Stimulated activated memory B cell treated with anti-CD40 and anti-IgM and Interleukin-4, amounts not matched to agents 10 μg/mL and 1 μg/mL and 100 μg/mL, for 72 hours (primary cell): ENCODE measurements around the gene NDUFB2.
"Not testable (repeated sequence)": the region's sequence is repeated elsewhere in the genome, so short reads cannot be mapped to it uniquely, and the experiment has no call there.

ENCODE experiments used
- ATAC-seq: fragments of 150-1000 bp; cut with Tn5 transposase; 2 replicates; pipeline ENCODE4 v1.10.0; 2021
- H3K27ac Mint-ChIP-seq: one replicate; pipeline ENCODE4 v1.8.0; 2022; ENCODE audit warnings: mild to moderate bottlenecking, mixed read lengths
- H3K27me3 Mint-ChIP-seq: one replicate; pipeline ENCODE4 v1.8.0; 2022; ENCODE audit warnings: mixed read lengths
- H3K36me3 Mint-ChIP-seq: one replicate; pipeline ENCODE4 v1.8.0; 2022; ENCODE audit warnings: mixed read lengths
- H3K4me1 Mint-ChIP-seq: one replicate; pipeline ENCODE4 v1.8.0; 2022; ENCODE audit warnings: mixed read lengths
- H3K4me3 Mint-ChIP-seq: one replicate; pipeline ENCODE4 v1.8.0; 2022; ENCODE audit warnings: mild to moderate bottlenecking, moderate library complexity, mixed read lengths
- H3K9me3 Mint-ChIP-seq: one replicate; pipeline ENCODE4 v1.8.0; 2022; ENCODE audit warnings: mixed read lengths

NDUFB2 gene

DNA sequence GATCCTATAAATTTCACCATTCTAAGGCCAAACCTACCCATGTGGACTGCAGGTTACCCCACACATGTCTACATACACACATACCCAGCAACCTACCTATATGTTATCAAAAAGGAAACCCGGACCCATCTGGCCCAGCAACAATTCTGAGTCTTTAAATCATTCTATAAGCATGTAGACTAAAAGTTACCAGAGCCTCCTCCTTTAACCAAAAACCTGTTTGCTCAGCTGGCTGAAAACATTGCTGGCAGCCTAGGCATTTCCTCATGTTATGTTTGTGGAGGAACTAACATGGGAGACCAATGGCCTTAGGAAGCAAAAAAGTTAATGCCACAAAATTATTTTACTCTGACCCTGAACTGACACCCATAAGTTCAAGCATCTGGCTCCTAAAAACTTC lies 29.0 kb upstream of the NDUFB2 start:
- ATAC-seq: no peak

DNA sequence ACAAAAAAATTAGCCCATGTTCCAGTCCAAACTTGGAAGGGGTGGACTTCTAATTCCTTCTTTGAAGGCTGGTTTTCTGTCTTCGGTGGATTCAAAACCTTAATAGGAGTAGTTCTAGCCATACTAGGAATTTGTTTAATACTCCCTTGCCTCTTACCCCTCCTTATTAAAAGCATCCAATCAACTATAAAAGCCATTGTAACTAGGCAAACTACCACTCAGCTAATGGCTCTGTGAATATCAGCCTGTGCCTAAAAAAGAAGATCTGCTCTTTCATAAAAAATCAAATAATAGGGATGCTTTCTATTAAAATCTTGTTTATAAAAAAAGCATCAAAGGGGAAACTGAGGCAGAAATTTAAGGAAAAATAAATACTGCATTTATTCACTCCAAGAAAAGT lies 27.9 kb upstream of the NDUFB2 start:
- no peaks in the 10 kb centered on the region for H3K27me3 Mint-ChIP-seq
- no peak overlapping the region for H3K4me3 Mint-ChIP-seq
- H3K4me1 Mint-ChIP-seq: peaks cover 2% of the 10 kb centered on the region
- H3K27ac Mint-ChIP-seq: no peak overlapping the region
- no peak for ATAC-seq
- H3K9me3 Mint-ChIP-seq: no peaks in the 10 kb centered on the region
- H3K36me3 Mint-ChIP-seq: no peaks in the 10 kb centered on the region

More for the DNA sequence above, 29.0 kb upstream of the NDUFB2 start:
- Mint-ChIP-seq H3K4me1 (no peaks in the 10 kb centered on the region), H3K36me3 (no peaks in the 10 kb centered on the region), H3K27ac (no peak overlapping the region), H3K9me3 (no peaks in the 10 kb centered on the region), H3K4me3 (no peak overlapping the region), H3K27me3 (no peaks in the 10 kb centered on the region)

DNA sequence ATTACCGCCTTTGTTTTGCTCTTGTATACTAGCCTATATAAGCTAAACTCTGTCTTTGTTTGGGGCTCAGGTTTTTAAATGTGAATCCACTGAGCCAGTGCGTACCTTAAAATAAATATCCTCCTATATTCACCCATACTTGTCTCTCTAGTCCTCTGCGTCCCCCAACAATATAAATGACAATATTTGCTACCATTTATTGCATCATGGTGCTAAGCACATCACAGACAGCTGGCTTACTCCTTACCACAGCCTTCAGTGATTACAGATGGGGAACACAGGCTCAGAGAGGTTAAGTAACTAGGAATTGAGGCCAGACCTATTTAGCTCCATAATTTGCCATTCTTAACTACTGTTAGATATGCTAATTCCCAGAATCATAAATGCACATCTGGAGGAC lies 27.2 kb upstream of the NDUFB2 start:
- Mint-ChIP-seq H3K27me3 (no peaks in the 10 kb centered on the region), H3K4me1 (peaks cover 10% of the 10 kb centered on the region), H3K4me3 (no peak overlapping the region), H3K36me3 (no peaks in the 10 kb centered on the region), H3K27ac (no peak overlapping the region), H3K9me3 (no peaks in the 10 kb centered on the region)
- ATAC-seq: no peak

DNA sequence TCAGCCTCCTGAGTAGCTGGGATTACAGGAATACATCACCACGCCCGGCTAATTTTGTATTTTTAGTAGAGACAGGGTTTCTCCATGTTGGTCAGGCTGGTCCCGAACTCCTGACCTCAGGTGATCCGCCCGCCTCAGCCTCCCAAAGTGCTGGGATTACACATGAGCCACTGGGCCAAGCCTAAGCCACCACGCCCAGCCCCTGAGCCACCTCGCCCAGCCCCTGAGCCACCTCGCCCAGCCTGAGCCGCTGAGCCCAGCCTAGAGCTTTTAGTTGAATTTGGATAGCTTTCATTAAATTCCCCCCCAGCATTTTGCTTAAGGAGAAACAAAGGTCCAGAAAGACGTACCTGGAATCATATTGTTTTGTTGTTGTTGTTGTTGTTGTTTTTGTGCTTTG lies 26.6 kb upstream of the NDUFB2 start:
- not testable (repeated sequence) for H3K27me3 Mint-ChIP-seq, H3K27ac Mint-ChIP-seq, ATAC-seq, H3K4me3 Mint-ChIP-seq, H3K9me3 Mint-ChIP-seq, H3K36me3 Mint-ChIP-seq
- H3K4me1 Mint-ChIP-seq: peaks cover 15% of the 10 kb centered on the region

DNA sequence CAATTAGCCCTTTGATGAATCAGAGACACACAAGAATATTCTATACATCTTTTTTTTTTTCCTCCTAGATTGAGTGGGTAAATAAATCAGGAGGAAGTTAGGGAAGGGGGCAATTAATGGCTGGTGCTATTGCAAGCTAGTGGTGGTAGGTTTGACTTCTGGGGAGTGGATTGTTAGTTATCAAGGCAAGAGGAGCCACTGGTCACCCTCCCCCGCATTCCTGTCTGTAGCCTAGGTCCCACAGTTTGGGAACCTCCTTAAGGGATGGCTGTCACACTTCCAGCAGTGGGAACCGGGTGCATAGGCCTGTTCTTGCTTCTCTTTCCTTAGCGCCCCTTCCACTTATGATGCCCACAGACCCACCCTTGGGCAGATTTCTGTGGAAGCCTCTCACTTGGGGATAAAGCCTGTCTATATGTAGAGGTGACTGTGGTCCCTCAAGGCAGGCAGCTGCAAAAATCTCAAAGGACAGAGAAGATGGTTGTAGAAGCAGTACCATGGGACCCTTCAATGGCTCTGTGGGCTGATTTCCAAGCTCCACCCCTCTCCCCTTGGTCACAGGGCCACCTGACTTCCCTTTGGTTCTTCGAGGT lies 26.1 kb upstream of the NDUFB2 start:
- Mint-ChIP-seq H3K36me3 (no peaks in the 10 kb centered on the region), H3K9me3 (no peaks in the 10 kb centered on the region), H3K27ac (peak overlapping the region; percentile 65), H3K4me1 (peaks cover 20% of the 10 kb centered on the region), H3K4me3 (no peak overlapping the region), H3K27me3 (no peaks in the 10 kb centered on the region)
- no peak for ATAC-seq

DNA sequence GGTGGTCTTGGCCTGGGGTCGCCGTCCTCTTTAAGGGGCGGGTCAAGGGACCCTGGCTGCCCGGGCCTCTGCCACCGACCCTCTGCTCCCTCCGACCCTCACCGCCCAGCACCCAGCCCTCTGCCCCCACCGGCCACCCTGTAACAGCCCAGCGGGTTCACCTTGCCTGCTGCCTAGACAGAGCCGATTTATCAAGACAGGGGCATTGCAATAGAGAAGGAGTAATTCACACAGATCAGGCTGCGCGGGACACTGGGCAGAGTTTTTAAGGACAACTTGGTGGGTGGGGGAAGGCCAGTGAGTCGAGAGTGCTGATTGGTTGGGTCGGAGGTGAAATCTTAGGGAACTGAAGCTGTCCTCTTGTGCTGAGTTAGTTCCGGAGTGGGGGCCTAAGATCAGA lies 24.5 kb upstream of the NDUFB2 start:
- no peak for ATAC-seq
- H3K4me3 Mint-ChIP-seq: peak overlapping the region; percentile 68
- peaks cover 36% of the 10 kb centered on the region for H3K4me1 Mint-ChIP-seq
- no peaks in the 10 kb centered on the region for H3K27me3 Mint-ChIP-seq
- peak overlapping the region; percentile 46 for H3K27ac Mint-ChIP-seq
- H3K36me3 Mint-ChIP-seq: no peaks in the 10 kb centered on the region
- H3K9me3 Mint-ChIP-seq: no peaks in the 10 kb centered on the region

DNA sequence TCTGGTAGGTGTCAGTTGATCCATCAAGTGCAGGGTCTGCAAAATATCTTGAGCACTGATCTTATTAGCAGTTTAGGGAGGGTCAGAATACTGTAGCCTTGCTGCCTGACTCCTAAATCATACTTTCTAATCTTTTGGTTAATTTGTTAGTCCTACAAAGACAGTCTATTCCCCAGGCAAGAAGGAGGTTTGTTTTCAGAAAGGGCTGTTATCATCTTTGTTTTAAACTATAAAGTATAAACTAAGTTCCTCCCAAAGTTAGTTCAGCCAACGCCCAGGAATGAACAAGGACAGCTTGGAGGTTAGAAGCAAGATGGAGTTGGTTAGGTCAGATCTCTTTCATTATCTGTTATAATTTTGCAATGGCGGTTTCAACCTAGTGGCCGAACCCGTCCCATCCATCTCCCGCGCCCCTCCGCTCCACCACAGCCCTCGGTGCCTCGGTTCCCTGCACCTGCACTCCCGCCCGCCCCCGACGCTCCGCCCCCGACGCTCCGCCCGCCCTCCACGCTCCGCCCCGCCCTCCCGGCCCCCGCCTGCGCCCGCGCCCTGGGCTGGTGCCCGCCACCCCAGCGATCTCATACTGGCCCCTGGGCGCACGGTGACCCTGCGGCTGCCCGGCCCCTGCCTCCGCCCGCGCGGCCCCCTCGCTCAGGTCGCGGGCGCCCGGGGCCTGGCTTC lies 24.0 kb upstream of the NDUFB2 start, which contains the start of gene ADCK2:
TSS of gene ADCK2 (plus strand) at position 564 of the 681 bp plus-strand sequence. CDS start 386 bp downstream, outside the sequence.
- ATAC-seq: peak; percentile 79
- H3K9me3 Mint-ChIP-seq: no peaks in the 10 kb centered on the region
- H3K4me1 Mint-ChIP-seq: peaks cover 41% of the 10 kb centered on the region
- peaks cover 2% of the 10 kb centered on the region for H3K36me3 Mint-ChIP-seq
- peak within 1 kb of the TSS; percentile 89 for H3K27ac Mint-ChIP-seq
- H3K4me3 Mint-ChIP-seq: peak within 1 kb of the TSS; percentile 85
- H3K27me3 Mint-ChIP-seq: no peaks in the 10 kb centered on the region

DNA sequence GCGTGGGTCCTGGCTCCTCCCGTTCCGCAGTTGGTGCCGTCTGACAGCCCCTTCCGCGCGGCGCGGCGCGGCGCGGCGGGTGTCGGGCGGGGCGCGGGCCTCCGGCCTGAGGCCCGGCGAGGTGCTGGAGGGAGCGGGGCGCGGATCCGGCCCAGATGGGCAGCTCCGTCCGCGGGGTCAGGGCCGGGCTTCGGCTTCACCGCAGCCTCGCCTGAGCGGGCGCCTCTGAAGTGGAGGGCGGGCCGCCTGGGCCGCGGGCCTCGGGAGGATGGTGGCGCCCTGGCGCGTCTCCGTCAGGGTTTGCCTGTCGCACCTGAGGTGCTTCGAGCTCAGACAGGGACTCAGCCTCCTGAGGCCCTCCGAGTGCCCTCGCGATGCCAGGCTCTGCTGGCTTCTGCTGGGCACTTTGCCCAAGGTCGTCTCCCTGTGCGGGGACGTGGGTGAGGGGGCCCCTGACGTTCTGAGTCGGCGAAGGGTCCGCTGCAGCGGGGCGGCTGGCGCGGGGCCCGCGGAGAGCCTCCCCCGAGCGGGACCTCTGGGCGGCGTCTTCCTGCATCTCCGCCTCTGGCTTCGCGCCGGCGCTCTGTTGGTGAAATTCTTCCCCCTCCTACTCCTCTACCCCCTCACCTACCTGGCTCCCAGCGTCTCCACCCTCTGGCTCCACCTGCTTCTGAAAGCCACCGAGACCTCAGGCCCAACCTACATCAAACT lies 23.3 kb upstream of the NDUFB2 start:
- Mint-ChIP-seq H3K4me1 (peaks cover 48% of the 10 kb centered on the region), H3K4me3 (peak overlapping the region; percentile 85), H3K27ac (peak overlapping the region; percentile 89), H3K27me3 (no peaks in the 10 kb centered on the region), H3K9me3 (no peaks in the 10 kb centered on the region), H3K36me3 (peaks cover 9% of the 10 kb centered on the region)
- ATAC-seq: peak; percentile 76

DNA sequence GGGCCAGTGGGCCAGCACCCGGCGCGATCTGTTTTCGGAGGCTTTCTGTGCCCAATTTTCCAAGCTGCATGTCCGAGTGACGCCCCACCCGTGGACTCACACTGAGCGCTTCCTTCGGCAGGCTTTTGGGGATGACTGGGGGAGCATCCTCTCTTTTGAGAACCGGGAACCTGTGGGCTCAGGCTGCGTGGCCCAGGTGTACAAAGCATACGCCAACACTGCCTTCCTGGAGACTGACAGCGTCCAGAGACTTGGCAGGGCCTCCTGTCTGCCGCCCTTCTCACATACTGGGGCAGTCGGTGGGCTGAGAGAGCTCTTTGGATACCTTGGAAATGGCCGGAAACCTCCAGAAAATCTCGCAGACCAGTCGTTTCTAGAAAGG lies 22.7 kb upstream of the NDUFB2 start:
- peaks cover 52% of the 10 kb centered on the region for H3K4me1 Mint-ChIP-seq
- H3K9me3 Mint-ChIP-seq: no peaks in the 10 kb centered on the region
- H3K27me3 Mint-ChIP-seq: no peaks in the 10 kb centered on the region
- peak overlapping the region; percentile 85 for H3K4me3 Mint-ChIP-seq
- H3K36me3 Mint-ChIP-seq: peaks cover 14% of the 10 kb centered on the region
- peak overlapping the region; percentile 89 for H3K27ac Mint-ChIP-seq
- no peak for ATAC-seq

DNA sequence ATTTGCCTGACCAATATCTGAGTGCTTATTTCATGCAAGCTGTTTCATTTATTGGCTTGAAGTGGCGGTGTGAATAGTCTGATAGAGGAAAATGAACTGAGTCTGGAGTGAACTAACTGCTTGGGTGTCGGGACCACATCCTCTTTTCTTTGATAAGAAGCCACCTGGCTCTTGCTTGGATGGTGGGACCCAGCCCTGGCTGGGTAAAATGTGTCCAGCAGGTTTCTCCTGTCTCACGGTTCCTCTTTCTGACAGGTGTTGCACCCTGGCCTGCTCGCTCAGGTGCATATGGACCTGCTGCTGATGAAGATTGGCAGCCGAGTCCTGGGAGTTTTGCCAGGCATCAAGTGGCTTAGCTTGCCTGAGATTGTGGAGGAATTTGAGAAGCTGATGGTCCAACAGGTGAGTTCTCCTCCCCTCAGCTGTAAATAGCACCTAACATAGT lies 22.1 kb upstream of the NDUFB2 start:
- peak; percentile 47 for ATAC-seq
- Mint-ChIP-seq H3K27ac (peak overlapping the region; percentile 89), H3K27me3 (no peaks in the 10 kb centered on the region), H3K4me1 (peaks cover 52% of the 10 kb centered on the region), H3K36me3 (peaks cover 20% of the 10 kb centered on the region), H3K4me3 (peak overlapping the region; percentile 85), H3K9me3 (no peaks in the 10 kb centered on the region)

DNA sequence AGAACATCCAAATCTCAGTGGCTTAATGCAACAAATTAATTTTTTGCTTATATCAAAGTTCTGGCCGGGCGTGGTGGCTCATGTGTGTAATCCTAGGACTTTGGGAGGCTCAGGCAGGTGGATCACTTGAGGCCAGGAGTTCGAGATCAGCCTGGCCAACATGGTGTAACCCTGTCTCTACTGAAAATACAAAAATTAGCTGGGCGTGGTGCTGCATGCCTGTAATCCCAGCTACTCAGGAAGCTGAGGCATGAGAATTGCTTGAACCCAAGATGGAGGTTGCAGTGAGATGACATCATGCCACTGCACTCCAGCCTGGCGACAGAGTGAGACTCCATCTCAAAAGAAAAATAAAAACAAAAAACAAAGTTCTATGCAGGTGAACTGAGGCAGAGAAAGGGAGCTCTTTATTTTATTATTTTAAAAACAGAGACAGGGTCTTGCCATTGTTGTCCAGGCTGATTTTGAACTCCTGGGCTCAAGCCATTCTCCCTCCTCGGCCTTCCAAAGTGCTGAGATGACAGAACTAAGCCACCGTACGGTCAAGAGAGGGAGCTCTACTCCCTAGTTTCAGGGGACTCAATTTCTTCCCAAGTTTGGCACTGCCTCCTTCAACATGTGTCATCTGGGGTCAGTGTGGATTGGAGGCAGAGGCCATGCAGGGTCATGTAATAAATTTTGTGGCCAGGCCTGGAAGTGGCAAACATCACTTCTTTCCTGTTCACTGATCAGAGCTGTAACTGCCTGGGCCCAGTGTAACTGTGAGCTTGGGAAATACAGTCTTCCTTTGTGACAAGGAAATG lies 21.4 kb upstream of the NDUFB2 start:
- Mint-ChIP-seq H3K27ac (peak overlapping the region; percentile 89), H3K27me3 (no peaks in the 10 kb centered on the region), H3K4me1 (peaks cover 52% of the 10 kb centered on the region), H3K9me3 (no peaks in the 10 kb centered on the region), H3K4me3 (peak overlapping the region; percentile 31), H3K36me3 (peaks cover 25% of the 10 kb centered on the region)
- no peak for ATAC-seq

DNA sequence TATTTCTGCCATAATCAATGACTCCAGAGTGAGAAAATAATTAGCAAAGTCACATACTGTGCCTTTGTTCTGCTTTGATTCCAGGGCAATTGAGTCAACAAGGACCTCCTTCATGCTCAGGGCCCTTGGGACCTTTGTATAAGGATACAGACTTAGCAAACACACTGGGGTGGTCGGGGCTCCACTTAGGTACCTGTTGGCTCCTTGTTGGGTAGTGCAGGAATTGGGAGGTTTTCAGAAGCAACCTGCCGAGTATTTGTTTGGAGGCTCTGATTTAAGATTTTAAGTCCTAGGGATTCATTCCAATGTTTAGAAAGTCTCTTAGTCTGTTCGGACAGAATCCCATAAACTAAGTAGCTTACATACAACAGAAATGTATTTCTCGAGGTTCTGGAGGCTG lies 20.8 kb upstream of the NDUFB2 start:
- Mint-ChIP-seq H3K27me3 (no peaks in the 10 kb centered on the region), H3K4me3 (peak overlapping the region; percentile 42), H3K27ac (peak overlapping the region; percentile 89), H3K4me1 (peaks cover 52% of the 10 kb centered on the region), H3K9me3 (no peaks in the 10 kb centered on the region), H3K36me3 (peaks cover 30% of the 10 kb centered on the region)
- no peak for ATAC-seq

DNA sequence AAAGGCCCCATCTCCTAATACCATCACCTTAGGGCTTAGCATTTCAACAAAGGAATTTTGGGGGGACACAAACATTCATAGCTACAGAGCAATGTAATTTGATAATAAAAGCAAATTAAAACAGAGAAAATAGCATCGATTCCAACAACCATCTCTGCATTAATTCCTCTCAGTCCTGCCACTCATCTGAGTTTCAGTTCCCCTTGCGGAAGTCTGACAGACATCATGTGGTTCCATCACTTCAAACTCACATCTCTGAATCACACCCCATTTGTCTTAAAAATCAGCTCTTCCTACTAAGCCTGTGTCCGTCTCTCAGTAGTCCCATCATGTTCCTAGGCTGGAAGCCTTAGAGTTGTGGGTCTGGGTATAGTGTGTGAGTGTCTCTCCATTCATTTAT lies 20.2 kb upstream of the NDUFB2 start:
- peak overlapping the region; percentile 89 for H3K27ac Mint-ChIP-seq
- H3K9me3 Mint-ChIP-seq: no peaks in the 10 kb centered on the region
- H3K4me1 Mint-ChIP-seq: peaks cover 52% of the 10 kb centered on the region
- ATAC-seq: peak; percentile 69
- peak overlapping the region; percentile 42 for H3K4me3 Mint-ChIP-seq
- no peaks in the 10 kb centered on the region for H3K27me3 Mint-ChIP-seq
- peaks cover 35% of the 10 kb centered on the region for H3K36me3 Mint-ChIP-seq

DNA sequence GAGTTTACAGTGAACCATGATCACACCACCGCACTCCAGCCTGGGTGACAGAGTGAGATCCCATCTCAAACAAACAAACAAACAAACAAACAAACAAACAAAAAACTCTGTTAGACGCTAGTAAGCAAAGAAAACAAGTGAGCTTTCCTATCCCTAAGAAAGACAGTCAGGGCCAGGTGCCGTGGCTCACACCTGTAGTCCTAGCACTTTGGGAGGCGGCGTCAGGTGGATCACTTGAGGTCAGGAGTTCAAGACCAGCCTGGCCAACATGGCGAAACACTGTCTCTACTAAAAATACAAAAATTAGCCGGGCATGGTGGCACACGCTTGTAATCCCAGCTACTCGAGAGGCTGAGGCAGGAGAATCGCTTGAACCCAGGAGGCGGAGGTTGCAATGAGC lies 19.6 kb upstream of the NDUFB2 start:
- not testable (repeated sequence) for H3K9me3 Mint-ChIP-seq, H3K27me3 Mint-ChIP-seq, ATAC-seq, H3K4me3 Mint-ChIP-seq
- Mint-ChIP-seq H3K36me3 (peaks cover 38% of the 10 kb centered on the region), H3K4me1 (peaks cover 53% of the 10 kb centered on the region), H3K27ac (peak overlapping the region; percentile 89)

DNA sequence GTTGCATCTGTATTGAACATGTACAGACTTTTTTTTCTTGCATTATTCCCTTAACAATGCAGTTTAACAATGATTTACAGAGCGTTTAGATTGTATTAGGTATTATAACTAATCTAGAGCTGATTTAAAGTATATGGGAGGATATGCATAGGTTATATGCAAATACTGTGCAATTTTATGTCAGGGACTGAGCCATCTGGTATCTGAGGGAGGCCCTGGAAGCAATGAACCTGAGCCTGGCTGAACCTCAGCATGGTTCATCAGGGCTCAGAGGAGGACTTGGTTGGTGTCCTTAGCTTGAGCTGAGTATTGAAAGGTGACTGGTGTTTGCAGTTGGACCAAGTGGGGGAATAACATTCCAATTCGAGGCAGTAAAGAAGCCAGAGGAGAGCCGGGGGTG lies 19.0 kb upstream of the NDUFB2 start:
- peaks cover 57% of the 10 kb centered on the region for H3K4me1 Mint-ChIP-seq
- H3K27ac Mint-ChIP-seq: peak overlapping the region; percentile 89
- no peak for ATAC-seq
- no peaks in the 10 kb centered on the region for H3K9me3 Mint-ChIP-seq
- H3K27me3 Mint-ChIP-seq: no peaks in the 10 kb centered on the region
- peaks cover 43% of the 10 kb centered on the region for H3K36me3 Mint-ChIP-seq
- H3K4me3 Mint-ChIP-seq: no peak overlapping the region
